Esophagus squamous epithelium (tissue), 5 donors: ENCODE data around the gene COMMD1. TPM values are rescaled to one million over a fixed set of nuclear protein-coding genes. Genes with fewer than 3 reads are reported as not detected.

Experiments used
- DNase-seq: peaks from one replicate; lab custom pipeline; 2025; lab: John Stamatoyannopoulos, UW
- H3K27ac ChIP-seq, 4 donors: fragments of 200-600 bp; sonication (generic); one replicate each; pipeline ENCODE4 v1.5.1; 2016 to 2019; ENCODE audit warnings: mild to moderate bottlenecking in 1 of 4
- H3K27me3 ChIP-seq, 4 donors: fragments of 200-600 bp; sonication (generic); 1 replicate in 3 of 4; 2 replicates in 1 of 4; pipeline versions ENCODE4 v1.5.1 to v1.6.0; 2017 to 2021; ENCODE audit warnings: antibody characterized with exemption in 1 of 4
- H3K36me3 ChIP-seq, 3 donors: fragments of 200-600 bp; sonication (generic); one replicate each; pipeline ENCODE4 v1.5.1; 2016 to 2019
- H3K4me1 ChIP-seq, 3 donors: fragments of 200-600 bp; sonication (generic); one replicate each; pipeline ENCODE4 v1.5.1; 2017 to 2019
- H3K4me3 ChIP-seq, 4 donors: fragments of 200-600 bp; sonication (generic); 1 replicate in 3 of 4; 2 replicates in 1 of 4; pipeline ENCODE4 v1.5.1; 2016 to 2019; ENCODE audit warnings: mild to moderate bottlenecking in 2 of 4, moderate library complexity in 1 of 4
- H3K9me3 ChIP-seq, 3 donors: fragments of 200-600 bp; sonication (generic); one replicate each; pipeline ENCODE4 v1.5.1; 2016 to 2019
- CTCF ChIP-seq, 6 experiments: fragments of 450-650 bp in 4 of 6; fragments of 200-600 bp in 2 of 6; sonication (generic) in 2 of 6; IDR thresholded peaks; one replicate each; pipeline ENCODE4 v1.5.1; 2016 to 2019; ENCODE audit warnings: antibody characterized with exemption in 6 of 6, mild to moderate bottlenecking in 4 of 6, moderate library complexity in 4 of 6
- POLR2A ChIP-seq, 4 donors: fragments of 450-650 bp; IDR thresholded peaks; one replicate each; pipeline ENCODE4 v1.6.1; 2017; ENCODE audit warnings: antibody characterized with exemption in 4 of 4, mild to moderate bottlenecking in 4 of 4, moderate library complexity in 3 of 4
- WGBS, 2 donors: methylation state at CpG; one replicate each; pipeline ENCODE4 v1.1.5; 2018; 5-methylcytosine and 5-hydroxymethylcytosine counted together
- intact Hi-C: fragments of 100-400 bp; cut with DNase I; formaldehyde crosslinking; loops from one replicate; pipeline ENCODE4 v1.15.0; 2022
- total RNA-seq, 4 donors: library from RNA; depleted of rRNA; stranded (reverse); fragments of >200 nt; gene quantifications; one replicate each; pipeline ENCODE4 v1.1.0, GENCODE V29; 2016
- donor health status: DM: yes; HTN: yes; CAD: no.

The COMMD1 gene
- total RNA-seq, 4 donors from 2014 or later: 38.0 to 44.3 (median 40.5) TPM

DNA sequence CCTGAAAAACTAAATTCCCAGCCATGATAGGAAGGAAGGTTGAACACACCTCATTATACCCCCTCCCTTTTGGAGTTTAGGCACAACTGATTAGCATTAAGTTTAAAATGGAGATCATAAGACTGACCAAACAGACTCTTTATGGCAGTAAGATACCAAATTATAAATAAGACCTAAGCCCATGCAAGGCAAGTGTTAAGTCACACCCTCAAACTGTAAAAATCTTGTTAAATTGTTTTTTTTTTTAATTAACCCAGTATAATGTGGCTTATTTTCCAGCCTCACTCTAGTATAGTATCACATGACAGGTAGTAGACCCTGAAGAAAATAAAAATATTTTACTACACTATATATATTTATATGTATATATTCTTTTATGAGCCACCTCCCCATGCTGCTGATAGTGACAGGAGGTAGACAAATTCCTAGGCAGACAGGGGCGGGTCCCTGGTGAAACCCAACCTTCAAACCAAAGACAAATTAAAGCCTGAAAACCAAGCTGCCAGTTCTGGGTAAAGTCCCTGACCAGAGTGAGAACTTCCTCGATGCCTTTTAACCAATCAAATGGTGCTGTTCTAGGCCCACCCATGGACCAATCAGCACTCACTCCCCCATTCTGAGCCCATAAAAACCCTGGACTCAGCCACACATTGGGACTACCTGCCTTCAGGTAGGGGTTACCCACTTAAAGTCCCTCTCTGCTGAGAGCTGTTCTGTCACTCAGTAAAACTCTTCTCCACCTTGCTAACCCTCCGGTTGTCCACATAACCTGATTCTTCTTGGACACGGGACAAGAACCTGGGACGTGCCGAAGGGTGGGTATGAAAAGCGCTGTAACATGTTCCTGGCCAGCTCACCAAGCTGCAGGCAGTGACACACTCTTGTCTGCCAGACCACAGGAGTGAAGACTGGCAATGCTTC is 166.5 kb downstream of the COMMD1 start:
- DNase-seq: no peak
- WGBS, 2 donors: 90 to 96% methylated on average over 5 to 6 of the region's 7 CpGs

DNA sequence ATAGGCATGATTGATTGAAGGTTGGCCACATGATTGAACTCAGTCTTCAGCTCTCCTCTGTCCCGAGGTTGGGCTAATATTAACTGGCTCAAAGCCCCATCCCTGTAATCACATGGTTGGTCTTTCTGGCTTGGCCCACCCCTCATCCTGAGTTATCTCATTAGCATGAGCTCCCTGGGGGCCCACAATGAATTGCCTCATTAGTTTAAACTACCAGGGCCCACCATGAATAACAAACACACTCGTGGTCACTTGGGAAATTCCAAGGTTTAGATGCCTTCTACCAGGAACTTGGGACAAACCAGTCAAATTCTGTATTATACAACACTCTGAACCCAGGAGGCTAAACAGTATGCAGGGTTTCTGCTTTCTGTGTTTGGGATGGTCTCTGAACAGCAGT is 168.8 kb downstream of the COMMD1 start:
- Histone ChIP-seq H3K9me3 (peaks cover 0 to 9% (median 4%) of the 10 kb centered on the region in 3 donors), H3K4me1 (peaks cover 0 to 6% (median 0%) of the 10 kb centered on the region in 3 donors), H3K4me3 (no peak overlapping the region), H3K27me3 (no peaks in the 10 kb centered on the region), H3K27ac (no peak overlapping the region), H3K36me3 (peaks cover 0 to 11% (median 0%) of the 10 kb centered on the region in 3 donors)
- WGBS, 2 donors: 39 to 62% methylated on average over 2 of the region's 2 CpGs
- no peak for TF ChIP-seq CTCF (IDR thresholded peaks at IDR 0.05)
- intact Hi-C loops: no loop called here
- no peak for DNase-seq

More for the DNA sequence above, 166.5 kb downstream of the COMMD1 start:
- Histone ChIP-seq H3K9me3 (peaks cover 0 to 9% (median 4%) of the 10 kb centered on the region in 3 donors), H3K4me3 (no peak overlapping the region), H3K27me3 (no peaks in the 10 kb centered on the region), H3K4me1 (peaks cover 0 to 6% (median 0%) of the 10 kb centered on the region in 3 donors), H3K36me3 (peaks cover 0 to 11% (median 0%) of the 10 kb centered on the region in 3 donors), H3K27ac (no peak overlapping the region)
- intact Hi-C loops: no loop called here
- TF ChIP-seq POLR2A (IDR thresholded peaks at IDR 0.05): no peak
- no peak for TF ChIP-seq CTCF (IDR thresholded peaks at IDR 0.05)

DNA sequence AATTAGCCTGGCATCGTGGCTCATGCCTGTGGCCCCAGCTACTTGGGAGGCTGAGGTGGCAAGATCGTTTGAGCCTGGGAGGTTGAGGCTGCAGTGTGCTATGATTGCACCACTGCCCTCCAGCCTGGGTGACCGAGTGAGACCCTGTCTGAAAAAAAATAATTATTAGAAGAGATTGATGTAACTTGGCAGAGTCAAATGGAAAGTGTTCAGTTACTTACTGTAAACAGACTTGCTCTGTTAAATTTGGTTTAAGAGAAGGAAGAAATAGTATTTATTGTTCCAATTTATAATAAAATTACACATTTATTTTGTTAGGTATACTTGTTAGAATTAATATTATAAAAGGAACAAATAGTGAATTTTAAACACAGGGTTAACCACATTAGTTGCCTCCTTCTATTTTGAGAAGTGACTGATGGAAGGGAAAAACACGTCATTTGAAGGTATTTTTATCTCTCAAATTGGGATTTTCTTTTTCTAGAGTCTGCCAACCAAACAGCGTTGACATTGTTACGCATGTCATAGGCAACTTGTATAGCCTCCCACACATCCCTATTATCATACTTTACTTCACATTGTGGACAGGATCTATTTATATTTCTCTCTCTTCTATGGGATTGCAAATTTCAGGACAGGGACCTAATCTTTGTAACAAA is 171.6 kb downstream of the COMMD1 start:
- no peak for DNase-seq
- H3K9me3 ChIP-seq: peaks cover 0 to 7% (median 4%) of the 10 kb centered on the region in 3 donors
- H3K27me3 ChIP-seq: no peaks in the 10 kb centered on the region
- peaks cover 0 to 10% (median 0%) of the 10 kb centered on the region in 3 donors for H3K36me3 ChIP-seq
- no peak overlapping the region for H3K4me3 ChIP-seq
- WGBS, 2 donors: 73 to 78% methylated on average over 6 of the region's 6 CpGs
- no peak for TF ChIP-seq POLR2A (IDR thresholded peaks at IDR 0.05)
- no peak for TF ChIP-seq CTCF (IDR thresholded peaks at IDR 0.05)
- H3K4me1 ChIP-seq: peaks cover 0 to 6% (median 0%) of the 10 kb centered on the region in 3 donors
- intact Hi-C loops: no loop called here
- H3K27ac ChIP-seq: no peak overlapping the region

DNA sequence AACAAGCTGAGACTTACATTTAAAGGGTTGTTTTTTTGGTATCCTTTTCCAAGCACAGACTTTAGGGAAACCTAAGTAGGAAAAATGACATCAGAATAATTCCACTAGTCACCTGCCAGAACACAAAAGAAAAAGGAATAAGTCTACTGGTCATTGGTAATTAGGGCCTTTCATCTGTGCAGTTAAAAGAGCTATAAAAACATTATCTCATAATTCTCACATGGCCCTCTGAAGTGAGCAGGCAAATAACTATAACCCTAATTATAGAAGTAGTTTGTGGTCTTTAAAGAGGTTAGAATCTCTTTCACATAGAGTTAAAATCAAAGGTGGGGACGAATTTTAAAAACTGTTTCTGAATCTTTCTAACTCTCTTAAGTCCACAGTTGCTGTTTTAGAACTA is 179.3 kb downstream of the COMMD1 start:
- Histone ChIP-seq H3K9me3 (no peaks in the 10 kb centered on the region), H3K27ac (no peak overlapping the region), H3K27me3 (no peaks in the 10 kb centered on the region), H3K4me3 (no peak overlapping the region), H3K4me1 (no peaks in the 10 kb centered on the region), H3K36me3 (no peaks in the 10 kb centered on the region)
- WGBS, 2 donors: 73 to 89% methylated on average over 1 of the region's 1 CpG
- intact Hi-C loops: no loop called here
- no peak for DNase-seq
- no peak for TF ChIP-seq CTCF (IDR thresholded peaks at IDR 0.05)
- TF ChIP-seq POLR2A (IDR thresholded peaks at IDR 0.05): no peak

DNA sequence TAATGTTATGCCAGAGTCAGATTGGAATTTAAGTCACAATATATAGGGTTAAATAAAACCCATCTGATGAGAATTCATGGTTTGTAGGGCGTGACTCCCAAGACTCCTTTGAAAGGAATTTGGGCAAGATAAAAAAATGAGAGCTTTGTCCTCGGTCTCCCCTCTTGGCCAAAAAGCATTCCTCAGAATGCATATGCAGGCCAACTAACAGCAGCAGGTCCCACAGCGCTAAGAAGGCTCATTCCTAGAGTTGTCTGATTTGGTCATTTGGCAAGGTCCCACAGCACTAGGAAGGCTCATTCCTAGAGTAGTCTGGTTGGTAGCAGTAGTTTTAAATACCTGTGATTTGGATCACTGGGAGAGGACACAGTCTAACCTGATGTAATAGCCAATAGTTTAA is 184.2 kb downstream of the COMMD1 start:
- Histone ChIP-seq H3K9me3 (no peaks in the 10 kb centered on the region), H3K36me3 (no peaks in the 10 kb centered on the region), H3K27ac (no peak overlapping the region), H3K4me3 (no peak overlapping the region), H3K27me3 (no peaks in the 10 kb centered on the region), H3K4me1 (no peaks in the 10 kb centered on the region)
- intact Hi-C loops: no loop called here
- no peak for DNase-seq
- TF ChIP-seq CTCF (IDR thresholded peaks at IDR 0.05): no peak
- no peak for TF ChIP-seq POLR2A (IDR thresholded peaks at IDR 0.05)
- WGBS, 2 donors: 65 to 100% methylated on average over 2 to 3 of the region's 3 CpGs
